HepG2 (cell line): ENCODE measurements around the gene COMP. TPM values are rescaled to one million over a fixed set of nuclear protein-coding genes. Genes with fewer than 3 reads are reported as not detected.

ENCODE experiments used
- CC2D1A ChIP-seq: sonication (generic); formaldehyde crosslinking; IDR thresholded peaks from 2 replicates; pipeline ENCODE4 v1.8.1; 2023; ENCODE audit warnings: mild to moderate bottlenecking, missing genetic modification reagents
- ETS1 ChIP-seq: sonication (generic); formaldehyde crosslinking; IDR thresholded peaks from 2 replicates; pipeline ENCODE4 v1.4.0; 2020; ENCODE audit warnings: missing genetic modification reagents
- FOXP1 ChIP-seq, 2 experiments: fragments of 450-650 bp in 1 of 2; IDR thresholded peaks; 2 replicates each; pipeline ENCODE4 v1.6.1; 2017 to 2018; ENCODE audit warnings: antibody characterized with exemption in 1 of 2
- IRF2 ChIP-seq: IDR thresholded peaks from 2 replicates; pipeline ENCODE4 v1.6.1; 2018; ENCODE audit warnings: missing genetic modification reagents, missing compliant biosample characterization
- JDP2 ChIP-seq: sonication (generic); formaldehyde crosslinking; IDR thresholded peaks from 2 replicates; pipeline ENCODE4 v1.8.1; 2022; ENCODE audit warnings: missing genetic modification reagents, borderline replicate concordance
- KAT8 ChIP-seq: IDR thresholded peaks from 2 replicates; pipeline ENCODE4 v1.6.1; 2016; ENCODE audit warnings: missing genetic modification reagents, missing compliant biosample characterization
- KLF9 ChIP-seq: IDR thresholded peaks from 2 replicates; pipeline ENCODE4 v1.6.1; 2016; ENCODE audit warnings: low read depth
- ONECUT2 ChIP-seq: sonication (generic); formaldehyde crosslinking; IDR thresholded peaks from 2 replicates; pipeline ENCODE4 v1.4.0; 2020; ENCODE audit warnings: missing genetic modification reagents
- RCOR2 ChIP-seq: IDR thresholded peaks from 2 replicates; pipeline ENCODE4 v1.6.1; 2016; ENCODE audit warnings: missing biosample characterization, missing genetic modification reagents
- RFXANK ChIP-seq: IDR thresholded peaks from 2 replicates; pipeline ENCODE4 v1.6.1; 2016
- RORA ChIP-seq: sonication (generic); formaldehyde crosslinking; IDR thresholded peaks from 2 replicates; pipeline ENCODE4 v1.5.0; 2020; ENCODE audit warnings: mild to moderate bottlenecking, missing genetic modification reagents, moderate library complexity
- TEAD2 ChIP-seq: sonication (generic); formaldehyde crosslinking; IDR thresholded peaks from 2 replicates; pipeline ENCODE4 v1.9.0; 2021; ENCODE audit warnings: missing genetic modification reagents
- TP53 ChIP-seq: sonication (generic); formaldehyde crosslinking; conservative IDR thresholded peaks from 2 replicates; pipeline ENCODE4 v1.4.0; 2020; ENCODE audit warnings: missing genetic modification reagents
- ZBTB8A ChIP-seq: sonication (generic); formaldehyde crosslinking; IDR thresholded peaks from 2 replicates; pipeline ENCODE4 v1.4.0; 2020; ENCODE audit warnings: mild to moderate bottlenecking, low read depth, missing genetic modification reagents, borderline replicate concordance
- ZNF432 ChIP-seq: sonication (generic); formaldehyde crosslinking; IDR thresholded peaks from 2 replicates; pipeline ENCODE4 v1.5.0; 2020; ENCODE audit warnings: missing genetic modification reagents, mild to moderate bottlenecking, borderline replicate concordance
- ZNF484 ChIP-seq: sonication (generic); formaldehyde crosslinking; IDR thresholded peaks from 2 replicates; pipeline ENCODE4 v1.5.1; 2020; ENCODE audit warnings: mild to moderate bottlenecking, low read depth, missing genetic modification reagents, borderline replicate concordance
- ZNF512 ChIP-seq: sonication (generic); formaldehyde crosslinking; IDR thresholded peaks from 2 replicates; pipeline ENCODE4 v1.4.0; 2020; ENCODE audit warnings: mild to moderate bottlenecking, missing genetic modification reagents
- ZNF530 ChIP-seq: sonication (generic); formaldehyde crosslinking; IDR thresholded peaks from 2 replicates; pipeline ENCODE4 v1.5.0; 2020; ENCODE audit warnings: low read depth, mild to moderate bottlenecking, missing genetic modification reagents
- ZNF788 ChIP-seq: sonication (generic); formaldehyde crosslinking; IDR thresholded peaks from 2 replicates; pipeline ENCODE4 v1.5.0; 2020; ENCODE audit warnings: mild to moderate bottlenecking, missing genetic modification reagents, borderline replicate concordance
- polyA plus RNA-seq, 8 experiments: library from polyadenylated mRNA; depleted of rRNA in 3 of 8; stranded (reverse) in 7 of 8; unstranded in 1 of 8; fragments of >200 nt; fragmentation: Illumina TruSeq in 4 of 8; extraction: Trizol in 4 of 8; gene quantifications; 2 replicates each; pipeline versions ENCODE4 v1.2.1 to v1.2.3, GENCODE V29; 2011 to 2016; ENCODE audit warnings: low read depth in 4 of 8, missing spikeins in 1 of 8, mixed read lengths in 1 of 8; ENCODE audit not compliant: insufficient read depth in 1 of 8
- total RNA-seq, 5 experiments: library from RNA; depleted of rRNA; stranded (reverse); fragments of >200 nt; fragmentation: Illumina TruSeq; extraction: Trizol; gene quantifications; 2 replicates each; pipeline ENCODE4 v1.2.3, GENCODE V29; 2016; ENCODE audit warnings: low read depth in 1 of 5
- TF ChIP-seq, protein P1 (sequence below): sonication (generic); formaldehyde crosslinking; IDR thresholded peaks from 2 replicates; pipeline ENCODE4 v1.5.0; 2020; ENCODE audit warnings: missing genetic modification reagents
- TF ChIP-seq, protein P2 (sequence below): sonication (generic); formaldehyde crosslinking; IDR thresholded peaks from 2 replicates; pipeline ENCODE4 v1.4.0; 2020; ENCODE audit warnings: missing genetic modification reagents, borderline replicate concordance

Gene COMP
- total and polyA plus RNA-seq, 2 of the 13 experiments (the other 11 are each of a cell fraction or from before 2014, with no cell fraction given) = 0.04 to 0.13 TPM

GRCh38 chr19:18798384-18799352 lies 7.6 kb upstream of the COMP start (continued):
- TF ChIP-seq ZNF512 = no peak
- no peak for TF ChIP-seq JDP2 (CRISPR knock-in tag)
- peak; percentile 47; the same call in 1 of the 2 replicates for TF ChIP-seq RCOR2
- no peak for TF ChIP-seq RFXANK (CRISPR knock-in tag)
- TF ChIP-seq ZBTB8A = no peak
- TF ChIP-seq ETS1 (CRISPR knock-in tag) = no peak
- TF ChIP-seq FOXP1 (IDR thresholded peaks at IDR 0.05) = no peak
- peak; percentile 36; the same call in 1 of the 2 replicates for TF ChIP-seq FOXP1 (CRISPR knock-in tag; IDR thresholded peaks at IDR 0.05)
- TF ChIP-seq ONECUT2 (CRISPR knock-in tag) = no peak
- TF ChIP-seq ZNF788 (CRISPR knock-in tag) = peak; percentile 15; the same call in 1 of the 2 replicates
- TF ChIP-seq TP53 (CRISPR knock-in tag) = 0 out of 2 replicates have a peak, but pooled peaks have one; percentile 29
- no peak for TF ChIP-seq ZNF530 (CRISPR knock-in tag)
- TF ChIP-seq IRF2 (CRISPR knock-in tag) = no peak
- no peak for TF ChIP-seq TEAD2 (CRISPR knock-in tag)
- TF ChIP-seq, protein P1, sequence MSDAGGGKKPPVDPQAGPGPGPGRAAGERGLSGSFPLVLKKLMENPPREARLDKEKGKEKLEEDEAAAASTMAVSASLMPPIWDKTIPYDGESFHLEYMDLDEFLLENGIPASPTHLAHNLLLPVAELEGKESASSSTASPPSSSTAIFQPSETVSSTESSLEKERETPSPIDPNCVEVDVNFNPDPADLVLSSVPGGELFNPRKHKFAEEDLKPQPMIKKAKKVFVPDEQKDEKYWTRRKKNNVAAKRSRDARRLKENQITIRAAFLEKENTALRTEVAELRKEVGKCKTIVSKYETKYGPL (CRISPR knock-in tag) = no peak
- 0 out of 2 replicates have a peak, but pooled peaks have one; percentile 29 for TF ChIP-seq KAT8 (CRISPR knock-in tag)
- no peak for TF ChIP-seq CC2D1A (CRISPR knock-in tag)
- no peak for TF ChIP-seq ZNF432 (CRISPR knock-in tag)
- no peak for TF ChIP-seq KLF9 (CRISPR knock-in tag)
- no peak for TF ChIP-seq ZNF484 (CRISPR knock-in tag)
- TF ChIP-seq, protein P2, sequence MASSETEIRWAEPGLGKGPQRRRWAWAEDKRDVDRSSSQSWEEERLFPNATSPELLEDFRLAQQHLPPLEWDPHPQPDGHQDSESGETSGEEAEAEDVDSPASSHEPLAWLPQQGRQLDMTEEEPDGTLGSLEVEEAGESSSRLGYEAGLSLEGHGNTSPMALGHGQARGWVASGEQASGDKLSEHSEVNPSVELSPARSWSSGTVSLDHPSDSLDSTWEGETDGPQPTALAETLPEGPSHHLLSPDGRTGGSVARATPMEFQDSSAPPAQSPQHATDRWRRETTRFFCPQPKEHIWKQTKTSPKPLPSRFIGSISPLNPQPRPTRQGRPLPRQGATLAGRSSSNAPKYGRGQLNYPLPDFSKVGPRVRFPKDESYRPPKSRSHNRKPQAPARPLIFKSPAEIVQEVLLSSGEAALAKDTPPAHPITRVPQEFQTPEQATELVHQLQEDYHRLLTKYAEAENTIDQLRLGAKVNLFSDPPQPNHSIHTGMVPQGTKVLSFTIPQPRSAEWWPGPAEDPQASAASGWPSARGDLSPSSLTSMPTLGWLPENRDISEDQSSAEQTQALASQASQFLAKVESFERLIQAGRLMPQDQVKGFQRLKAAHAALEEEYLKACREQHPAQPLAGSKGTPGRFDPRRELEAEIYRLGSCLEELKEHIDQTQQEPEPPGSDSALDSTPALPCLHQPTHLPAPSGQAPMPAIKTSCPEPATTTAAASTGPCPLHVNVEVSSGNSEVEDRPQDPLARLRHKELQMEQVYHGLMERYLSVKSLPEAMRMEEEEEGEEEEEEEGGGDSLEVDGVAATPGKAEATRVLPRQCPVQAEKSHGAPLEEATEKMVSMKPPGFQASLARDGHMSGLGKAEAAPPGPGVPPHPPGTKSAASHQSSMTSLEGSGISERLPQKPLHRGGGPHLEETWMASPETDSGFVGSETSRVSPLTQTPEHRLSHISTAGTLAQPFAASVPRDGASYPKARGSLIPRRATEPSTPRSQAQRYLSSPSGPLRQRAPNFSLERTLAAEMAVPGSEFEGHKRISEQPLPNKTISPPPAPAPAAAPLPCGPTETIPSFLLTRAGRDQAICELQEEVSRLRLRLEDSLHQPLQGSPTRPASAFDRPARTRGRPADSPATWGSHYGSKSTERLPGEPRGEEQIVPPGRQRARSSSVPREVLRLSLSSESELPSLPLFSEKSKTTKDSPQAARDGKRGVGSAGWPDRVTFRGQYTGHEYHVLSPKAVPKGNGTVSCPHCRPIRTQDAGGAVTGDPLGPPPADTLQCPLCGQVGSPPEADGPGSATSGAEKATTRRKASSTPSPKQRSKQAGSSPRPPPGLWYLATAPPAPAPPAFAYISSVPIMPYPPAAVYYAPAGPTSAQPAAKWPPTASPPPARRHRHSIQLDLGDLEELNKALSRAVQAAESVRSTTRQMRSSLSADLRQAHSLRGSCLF (CRISPR knock-in tag) = no peak
- TF ChIP-seq RORA (CRISPR knock-in tag) = no peak
